GM12878 (cell line): Measurements from ENCODE around the gene ZNF407. TPM values are rescaled to one million over a fixed set of nuclear protein-coding genes. Genes with fewer than 3 reads are reported as not detected.

Experiments used
- ATAC-seq: fragments of 200-7000 bp; cut with Tn5 transposase; 3 replicates; pipeline ENCODE4 v1.9.1; 2020; ENCODE audit warnings: mild to moderate bottlenecking, moderate library complexity
- BruUV-seq: library from RNA; stranded (reverse); fragments of 400-500 nt; replicated peaks from 2 replicates; lab custom pipeline; 2021; lab: Mats Ljungman, UMichigan
- CTCF ChIA-PET: fragments of 300-600 bp; sonication (Branson Sonifier 250); formaldehyde crosslinking; extraction: SDS; loops from one replicate; lab custom pipeline; 2021; ENCODE audit warnings: inconsistent platforms; lab: Yijun Ruan, JAX
- POLR2A ChIA-PET: fragments of 350-600 bp; formaldehyde crosslinking; extraction: SDS; loops from one replicate; lab custom pipeline; 2021; ENCODE audit warnings: inconsistent platforms; lab: Charles Lee
- RAD21 ChIA-PET: fragments of 300-600 bp; sonication (Branson Sonifier 250); formaldehyde crosslinking; loops from one replicate; lab custom pipeline; 2023; ENCODE audit warnings: antibody characterized with exemption; ENCODE audit not compliant: unreplicated experiment; lab: Charles Lee
- SMC1A ChIA-PET: fragments of 300-600 bp; sonication (Branson Sonifier 250); formaldehyde crosslinking; loops from one replicate; lab custom pipeline; 2023; ENCODE audit not compliant: unreplicated experiment, uncharacterized antibody; lab: Charles Lee
- DNase-seq: peaks from one replicate; pipeline ENCODE4 v3.0.0-alpha.2; 2011; ENCODE audit warnings: low read depth, low spot score
- FAIRE-seq: peaks from 3 replicates; lab custom pipeline; 2011; peaks lifted over from hg19 to GRCh38; lab: Jason Lieb, UNC
- H2AFZ ChIP-seq: 2 replicates; pipeline ENCODE4 v1.6.0; 2011; ENCODE audit warnings: low read depth, low read length, control low read depth; ENCODE audit not compliant: control insufficient read depth
- H3K27ac ChIP-seq: 2 replicates; pipeline ENCODE4 v1.5.1; 2011; ENCODE audit warnings: control low read depth; ENCODE audit not compliant: control insufficient read depth, insufficient read depth
- H3K27me3 ChIP-seq, 2 experiments: replicated peaks in 1 of 2; 2 replicates each; pipeline versions ENCODE4 v1.6.0 to v1.6.1; 2011; ENCODE audit warnings: low read length in 1 of 2; ENCODE audit not compliant: control insufficient read depth in 2 of 2, insufficient read depth in 2 of 2
- H3K36me3 ChIP-seq, 2 experiments: 2 replicates each; pipeline ENCODE4 v1.5.1; 2011; ENCODE audit warnings: low read length in 1 of 2; ENCODE audit not compliant: control insufficient read depth in 2 of 2, insufficient read depth in 2 of 2
- H3K4me1 ChIP-seq: 2 replicates; pipeline ENCODE4 v1.6.1; 2011; ENCODE audit warnings: mild to moderate bottlenecking, low read length, moderate library complexity, mixed read lengths; ENCODE audit not compliant: control insufficient read depth, insufficient read depth
- H3K4me2 ChIP-seq: 2 replicates; pipeline ENCODE4 v1.6.0; 2011; ENCODE audit warnings: control low read depth; ENCODE audit not compliant: control insufficient read depth, insufficient read depth
- H3K4me3 ChIP-seq: fragments of 200-600 bp; sonication (generic); 2 replicates; pipeline ENCODE4 v1.5.1; 2016
- H3K79me2 ChIP-seq: 2 replicates; pipeline ENCODE4 v1.6.0; 2011; ENCODE audit warnings: low read length; ENCODE audit not compliant: control insufficient read depth, insufficient read depth
- H3K9ac ChIP-seq: 2 replicates; pipeline ENCODE4 v1.8.0; 2011; ENCODE audit warnings: low read length, control low read depth, mixed read lengths; ENCODE audit not compliant: control insufficient read depth, insufficient read depth
- H3K9me3 ChIP-seq: replicated peaks from 3 replicates; pipeline ENCODE4 v1.5.1; 2011; ENCODE audit warnings: mild to moderate bottlenecking, low read length; ENCODE audit not compliant: control insufficient read depth, insufficient read depth
- H4K20me1 ChIP-seq: 2 replicates; pipeline ENCODE4 v1.6.0; 2011; ENCODE audit not compliant: control insufficient read depth, insufficient read depth
- CBX5 ChIP-seq: sonication (generic); IDR thresholded peaks from 2 replicates; pipeline ENCODE4 v1.6.1; 2016; ENCODE audit warnings: low read depth, moderate library complexity, mild to moderate bottlenecking, inconsistent platforms
- CREB1 ChIP-seq: IDR thresholded peaks from 2 replicates; pipeline ENCODE4 v1.6.1; 2012; ENCODE audit warnings: low read depth, mild to moderate bottlenecking, inconsistent platforms
- CTCF ChIP-seq, 3 experiments: IDR thresholded peaks in 2 of 3; conservative IDR thresholded peaks in 1 of 3; 2 replicates each; pipeline ENCODE4 v1.5.1; 2011; ENCODE audit warnings: low read depth in 3 of 3, low read length in 3 of 3, mild to moderate bottlenecking in 3 of 3, control low read depth in 2 of 3, moderate library complexity in 2 of 3, inconsistent platforms in 1 of 3, mixed read lengths in 1 of 3; ENCODE audit not compliant: control insufficient read depth in 2 of 3, insufficient read depth in 1 of 3; ENCODE audit errors: extremely low read depth in 1 of 3
- DPF2 ChIP-seq: fragments of 450-650 bp; IDR thresholded peaks from 2 replicates; pipeline ENCODE4 v1.6.1; 2017; ENCODE audit warnings: mild to moderate bottlenecking
- EED ChIP-seq: sonication (generic); IDR thresholded peaks from 2 replicates; pipeline ENCODE4 v1.6.1; 2016; ENCODE audit warnings: antibody characterized with exemption, low read depth
- EZH2 ChIP-seq: IDR thresholded peaks from 2 replicates; pipeline ENCODE4 v1.6.1; 2012; ENCODE audit warnings: low read depth, mild to moderate bottlenecking, control low read depth, inconsistent platforms, low read length, borderline replicate concordance; ENCODE audit not compliant: control insufficient read depth
- HDAC6 ChIP-seq: fragments of 200-600 bp; sonication (generic); IDR thresholded peaks from one replicate; pipeline ENCODE4 v1.8.0; 2017; ENCODE audit warnings: antibody characterized with exemption; ENCODE audit not compliant: unreplicated experiment
- IRF4 ChIP-seq: IDR thresholded peaks from 2 replicates; pipeline ENCODE4 v1.6.1; 2011; ENCODE audit warnings: low read depth, low read length
- IRF5 ChIP-seq: fragments of 450-650 bp; IDR thresholded peaks from 2 replicates; pipeline ENCODE4 v1.6.1; 2017; ENCODE audit warnings: borderline replicate concordance
- KAT2A ChIP-seq: conservative IDR thresholded peaks from 2 replicates; pipeline ENCODE4 v1.6.1; 2011; ENCODE audit warnings: low read depth, low read length; ENCODE audit not compliant: control insufficient read depth
- RAD21 ChIP-seq: IDR thresholded peaks from 2 replicates; pipeline ENCODE4 v1.6.1; 2011; ENCODE audit warnings: mild to moderate bottlenecking, low read depth, low read length, moderate library complexity; ENCODE audit not compliant: insufficient read depth
- RCOR1 ChIP-seq: conservative IDR thresholded peaks from 2 replicates; pipeline ENCODE4 v1.6.1; 2012; ENCODE audit warnings: low read depth, low read length, improper control_type of control experiment
- RELA ChIP-seq: fragments of 450-650 bp; IDR thresholded peaks from 2 replicates; pipeline ENCODE4 v1.8.0; 2014; ENCODE audit warnings: borderline replicate concordance; ENCODE audit not compliant: partially characterized antibody
- RUNX3 ChIP-seq: IDR thresholded peaks from 2 replicates; pipeline ENCODE4 v1.6.1; 2012; ENCODE audit warnings: low read length, inconsistent platforms
- SMC3 ChIP-seq: IDR thresholded peaks from 2 replicates; pipeline ENCODE4 v1.6.1; 2011; ENCODE audit warnings: low read length, improper control_type of control experiment, borderline replicate concordance
- STAT3 ChIP-seq: IDR thresholded peaks from 2 replicates; pipeline ENCODE4 v1.6.1; 2011; ENCODE audit warnings: low read depth, low read length, improper control_type of control experiment
- SUPT20H ChIP-seq: IDR thresholded peaks from 2 replicates; pipeline ENCODE4 v1.6.1; 2011; ENCODE audit warnings: low read depth, mild to moderate bottlenecking, low read length, moderate library complexity, borderline replicate concordance; ENCODE audit not compliant: control insufficient read depth
- SUZ12 ChIP-seq: fragments of 200-600 bp; sonication (generic); IDR thresholded peaks from one replicate; pipeline ENCODE4 v1.6.1; 2018; ENCODE audit warnings: antibody characterized with exemption, mild to moderate bottlenecking; ENCODE audit not compliant: unreplicated experiment
- ZNF687 ChIP-seq: fragments of 450-650 bp; IDR thresholded peaks from 2 replicates; pipeline ENCODE4 v1.6.1; 2017; ENCODE audit warnings: mild to moderate bottlenecking, moderate library complexity
- WGBS: methylation state at CpG from one replicate; pipeline ENCODE4 v1.1.6; 2016; ENCODE audit warnings: low lambda C conversion rate; ENCODE audit not compliant: insufficient replicate concordance, insufficient coverage; ENCODE audit errors: missing lambda C conversion rate; 5-methylcytosine and 5-hydroxymethylcytosine counted together
- in situ Hi-C: fragments of 300-500 bp; cut with MboI; formaldehyde crosslinking; loops from 9 replicates; pipeline ENCODE4 v1.14.3; 2018; ENCODE audit warnings: mixed read lengths
- intact Hi-C: fragments of 100-400 bp; cut with micrococcal nuclease; formaldehyde crosslinking; loops from one replicate; pipeline ENCODE4 v1.14.2; 2022; ENCODE audit not compliant: unreplicated experiment
- polyA plus RNA-seq, 11 experiments: library from polyadenylated mRNA; depleted of rRNA in 4 of 11; unstranded in 6 of 11; stranded (reverse) in 5 of 11; fragments of >200 nt; fragmentation: Nextera tagmentation in 4 of 11; fragmentation: Illumina TruSeq in 1 of 11; extraction: Ambion mirVana in 4 of 11; extraction: Trizol in 1 of 11; gene quantifications; 1 replicate in 1 of 11; 2 replicates in 10 of 11; pipeline versions ENCODE4 v1.2.1 to v1.2.3, GENCODE V29; 2011 to 2016; ENCODE audit warnings: inconsistent platforms in 2 of 11, missing spikeins in 2 of 11, low read depth in 1 of 11
- total RNA-seq, 4 experiments: library from RNA; depleted of rRNA in 3 of 4; stranded (reverse); fragments of >200 nt in 3 of 4; fragmentation: Illumina TruSeq in 1 of 4; extraction: Trizol in 1 of 4; gene quantifications; 2 replicates each; pipeline versions ENCODE4 v1.2.1 to v1.2.3, GENCODE V29; 2013 to 2021

Gene ZNF407
- total and polyA plus RNA-seq, 10 of the 15 experiments (the other 5 are each of a cell fraction or from before 2014, with no cell fraction given) = 0.69 to 11.6 (median 5.3) TPM

GRCh38 chr18:75052475-75052874 is 454.8 kb downstream of the ZNF407 start:
- Histone ChIP-seq H3K4me2 (no peak overlapping the region), H2AFZ (no peak overlapping the region), H3K4me3 (no peak overlapping the region), H3K27me3 (no peaks in the 10 kb centered on the region), H3K79me2 (no peaks in the 10 kb centered on the region), H3K36me3 (no peaks in the 10 kb centered on the region), H3K9ac (no peak overlapping the region), H4K20me1 (no peaks in the 10 kb centered on the region), H3K4me1 (no peaks in the 10 kb centered on the region), H3K27ac (no peak overlapping the region), H3K9me3 (no peaks in the 10 kb centered on the region)
- intact Hi-C loops = no loop called here
- in situ Hi-C loops = no loop called here
- FAIRE-seq (no peak), ATAC-seq (no peak), DNase-seq (no peak)
- SMC1A ChIA-PET = interaction anchor here (0.8 to 1.6 kb wide), 5 partner anchors 10 to 62 kb away, joined by 3 read pairs; no protein-coding TSS in a partner anchor
- RAD21 ChIA-PET = no interaction called here
- CTCF ChIA-PET = no interaction called here
- POLR2A ChIA-PET = no interaction called here
- WGBS = 92% methylated on average over 13 of the region's 13 CpGs
- BruUV-seq = no TSS peak
- TF ChIP-seq CREB1 (no peak), SUPT20H (no peak), EZH2 (no peak), RCOR1 (no peak), RAD21 (no peak), IRF4 (no peak), KAT2A (no peak), STAT3 (no peak), ZNF687 (no peak), EED (no peak), SMC3 (no peak), RELA (no peak), HDAC6 (no peak), SUZ12 (no peak), IRF5 (no peak), CTCF (IDR thresholded peaks at IDR 0.05 in 2 of 3, conservative IDR thresholded peaks at IDR 0.05 in 1 of 3; ENCODE audit: control insufficient read depth in 2 of 3, extremely low read depth in 1 of 3, insufficient read depth in 1 of 3, low read depth in 3 of 3, low read length in 3 of 3) (no peak), DPF2 (no peak), CBX5 (no peak), RUNX3 (no peak)
